GM12878 (cell line): ENCODE data around the gene ADD2. TPM values are rescaled to one million over a fixed set of nuclear protein-coding genes. Genes with fewer than 3 reads are reported as not detected.
A peak's percentile ranks its signal among the peaks of the same experiment; 100 is the strongest.

Experiments
- ATAC-seq: fragments of 200-7000 bp; cut with Tn5 transposase; 3 replicates; pipeline ENCODE4 v1.9.1; 2020; ENCODE audit warnings: mild to moderate bottlenecking, moderate library complexity
- BruUV-seq: library from RNA; stranded (reverse); fragments of 400-500 nt; replicated peaks from 2 replicates; lab custom pipeline; 2021; lab: Mats Ljungman, UMichigan
- CTCF ChIA-PET: fragments of 300-600 bp; sonication (Branson Sonifier 250); formaldehyde crosslinking; extraction: SDS; loops from one replicate; lab custom pipeline; 2021; ENCODE audit warnings: inconsistent platforms; lab: Yijun Ruan, JAX
- POLR2A ChIA-PET: fragments of 350-600 bp; formaldehyde crosslinking; extraction: SDS; loops from one replicate; lab custom pipeline; 2021; ENCODE audit warnings: inconsistent platforms; lab: Charles Lee
- RAD21 ChIA-PET: fragments of 300-600 bp; sonication (Branson Sonifier 250); formaldehyde crosslinking; loops from one replicate; lab custom pipeline; 2023; ENCODE audit warnings: antibody characterized with exemption; ENCODE audit not compliant: unreplicated experiment; lab: Charles Lee
- SMC1A ChIA-PET: fragments of 300-600 bp; sonication (Branson Sonifier 250); formaldehyde crosslinking; loops from one replicate; lab custom pipeline; 2023; ENCODE audit not compliant: unreplicated experiment, uncharacterized antibody; lab: Charles Lee
- DNase-seq: peaks from one replicate; pipeline ENCODE4 v3.0.0-alpha.2; 2011; ENCODE audit warnings: low read depth, low spot score
- FAIRE-seq: peaks from 3 replicates; lab custom pipeline; 2011; peaks lifted over from hg19 to GRCh38; lab: Jason Lieb, UNC
- H2AFZ ChIP-seq: 2 replicates; pipeline ENCODE4 v1.6.0; 2011; ENCODE audit warnings: low read depth, low read length, control low read depth; ENCODE audit not compliant: control insufficient read depth
- H3K27ac ChIP-seq: 2 replicates; pipeline ENCODE4 v1.5.1; 2011; ENCODE audit warnings: control low read depth; ENCODE audit not compliant: control insufficient read depth, insufficient read depth
- H3K27me3 ChIP-seq, 2 experiments: replicated peaks in 1 of 2; 2 replicates each; pipeline versions ENCODE4 v1.6.0 to v1.6.1; 2011; ENCODE audit warnings: low read length in 1 of 2; ENCODE audit not compliant: control insufficient read depth in 2 of 2, insufficient read depth in 2 of 2
- H3K36me3 ChIP-seq, 2 experiments: 2 replicates each; pipeline ENCODE4 v1.5.1; 2011; ENCODE audit warnings: low read length in 1 of 2; ENCODE audit not compliant: control insufficient read depth in 2 of 2, insufficient read depth in 2 of 2
- H3K4me1 ChIP-seq: 2 replicates; pipeline ENCODE4 v1.6.1; 2011; ENCODE audit warnings: mild to moderate bottlenecking, low read length, moderate library complexity, mixed read lengths; ENCODE audit not compliant: control insufficient read depth, insufficient read depth
- H3K4me2 ChIP-seq: 2 replicates; pipeline ENCODE4 v1.6.0; 2011; ENCODE audit warnings: control low read depth; ENCODE audit not compliant: control insufficient read depth, insufficient read depth
- H3K4me3 ChIP-seq: fragments of 200-600 bp; sonication (generic); 2 replicates; pipeline ENCODE4 v1.5.1; 2016
- H3K79me2 ChIP-seq: 2 replicates; pipeline ENCODE4 v1.6.0; 2011; ENCODE audit warnings: low read length; ENCODE audit not compliant: control insufficient read depth, insufficient read depth
- H3K9ac ChIP-seq: 2 replicates; pipeline ENCODE4 v1.8.0; 2011; ENCODE audit warnings: low read length, control low read depth, mixed read lengths; ENCODE audit not compliant: control insufficient read depth, insufficient read depth
- H3K9me3 ChIP-seq: replicated peaks from 3 replicates; pipeline ENCODE4 v1.5.1; 2011; ENCODE audit warnings: mild to moderate bottlenecking, low read length; ENCODE audit not compliant: control insufficient read depth, insufficient read depth
- H4K20me1 ChIP-seq: 2 replicates; pipeline ENCODE4 v1.6.0; 2011; ENCODE audit not compliant: control insufficient read depth, insufficient read depth
- CBX5 ChIP-seq: sonication (generic); IDR thresholded peaks from 2 replicates; pipeline ENCODE4 v1.6.1; 2016; ENCODE audit warnings: low read depth, moderate library complexity, mild to moderate bottlenecking, inconsistent platforms
- CREM ChIP-seq: IDR thresholded peaks from 2 replicates; pipeline ENCODE4 v1.6.1; 2014; ENCODE audit warnings: antibody characterized with exemption, low read depth
- RBBP5 ChIP-seq: fragments of 200-600 bp; sonication (generic); conservative IDR thresholded peaks from 2 replicates; pipeline ENCODE4 v1.6.1; 2016
- WGBS: methylation state at CpG from one replicate; pipeline ENCODE4 v1.1.6; 2016; ENCODE audit warnings: low lambda C conversion rate; ENCODE audit not compliant: insufficient replicate concordance, insufficient coverage; ENCODE audit errors: missing lambda C conversion rate; 5-methylcytosine and 5-hydroxymethylcytosine counted together
- in situ Hi-C: fragments of 300-500 bp; cut with MboI; formaldehyde crosslinking; loops from 9 replicates; pipeline ENCODE4 v1.14.3; 2018; ENCODE audit warnings: mixed read lengths
- intact Hi-C: fragments of 100-400 bp; cut with micrococcal nuclease; formaldehyde crosslinking; loops from one replicate; pipeline ENCODE4 v1.14.2; 2022; ENCODE audit not compliant: unreplicated experiment
- polyA plus RNA-seq, 11 experiments: library from polyadenylated mRNA; depleted of rRNA in 4 of 11; unstranded in 6 of 11; stranded (reverse) in 5 of 11; fragments of >200 nt; fragmentation: Nextera tagmentation in 4 of 11; fragmentation: Illumina TruSeq in 1 of 11; extraction: Ambion mirVana in 4 of 11; extraction: Trizol in 1 of 11; gene quantifications; 1 replicate in 1 of 11; 2 replicates in 10 of 11; pipeline versions ENCODE4 v1.2.1 to v1.2.3, GENCODE V29; 2011 to 2016; ENCODE audit warnings: inconsistent platforms in 2 of 11, missing spikeins in 2 of 11, low read depth in 1 of 11
- total RNA-seq, 4 experiments: library from RNA; depleted of rRNA in 3 of 4; stranded (reverse); fragments of >200 nt in 3 of 4; fragmentation: Illumina TruSeq in 1 of 4; extraction: Trizol in 1 of 4; gene quantifications; 2 replicates each; pipeline versions ENCODE4 v1.2.1 to v1.2.3, GENCODE V29; 2013 to 2021
- TF ChIP-seq, protein P1 (sequence below): IDR thresholded peaks from 2 replicates; pipeline ENCODE4 v1.6.1; 2011; ENCODE audit warnings: borderline replicate concordance, low read depth, mild to moderate bottlenecking, moderate library complexity, low read length; ENCODE audit not compliant: insufficient read depth, poor library complexity, severe bottlenecking

Gene ADD2
- total and polyA plus RNA-seq, 10 of the 15 experiments (the other 5 are each of a cell fraction or from before 2014, with no cell fraction given): 0.05 to 0.13 (median 0.08) TPM; not detected in 7

DNA sequence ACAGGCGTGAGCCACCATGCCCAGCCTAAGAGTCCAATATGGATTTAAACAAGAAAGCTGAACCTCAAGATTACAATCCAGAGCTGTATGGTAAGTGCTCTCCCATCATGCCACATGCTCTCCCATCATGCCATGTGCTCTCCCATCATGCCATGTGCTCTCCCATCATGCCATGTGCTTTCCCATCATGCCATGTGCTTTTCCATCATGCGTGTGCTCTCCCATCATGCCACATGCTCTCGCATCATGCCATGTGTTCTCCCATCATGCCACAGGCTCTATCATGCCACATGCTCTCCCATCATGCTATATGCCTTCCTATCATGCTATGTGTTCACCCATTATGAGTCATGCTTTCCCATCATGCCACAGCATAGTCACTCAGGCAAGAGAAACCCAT is 20.7 kb downstream of the ADD2 start:
- in situ Hi-C loops: no loop called here
- H3K27me3 ChIP-seq: no peaks in the 10 kb centered on the region; a peak in 1 of 4 replicates
- ChIA-PET RAD21 (no interaction called here), SMC1A (interaction anchor here (1.6 kb wide), 1 partner anchor 66 kb away, joined by 4 read pairs; no protein-coding TSS in a partner anchor), POLR2A (no interaction called here), CTCF (no interaction called here)
- H2AFZ ChIP-seq: no peak overlapping the region
- ATAC-seq: no peak
- intact Hi-C loops: no loop called here
- no peak for FAIRE-seq
- H3K27ac ChIP-seq: no peak overlapping the region
- H3K79me2 ChIP-seq: no peaks in the 10 kb centered on the region
- BruUV-seq: no TSS peak
- no peaks in the 10 kb centered on the region for H3K36me3 ChIP-seq
- no peaks in the 10 kb centered on the region for H4K20me1 ChIP-seq
- no peak for DNase-seq
- no peaks in the 10 kb centered on the region for H3K9me3 ChIP-seq
- H3K4me1 ChIP-seq: no peaks in the 10 kb centered on the region
- TF ChIP-seq RBBP5 (no peak), CBX5 (no peak), CREM (no peak)
- TF ChIP-seq, protein P1, sequence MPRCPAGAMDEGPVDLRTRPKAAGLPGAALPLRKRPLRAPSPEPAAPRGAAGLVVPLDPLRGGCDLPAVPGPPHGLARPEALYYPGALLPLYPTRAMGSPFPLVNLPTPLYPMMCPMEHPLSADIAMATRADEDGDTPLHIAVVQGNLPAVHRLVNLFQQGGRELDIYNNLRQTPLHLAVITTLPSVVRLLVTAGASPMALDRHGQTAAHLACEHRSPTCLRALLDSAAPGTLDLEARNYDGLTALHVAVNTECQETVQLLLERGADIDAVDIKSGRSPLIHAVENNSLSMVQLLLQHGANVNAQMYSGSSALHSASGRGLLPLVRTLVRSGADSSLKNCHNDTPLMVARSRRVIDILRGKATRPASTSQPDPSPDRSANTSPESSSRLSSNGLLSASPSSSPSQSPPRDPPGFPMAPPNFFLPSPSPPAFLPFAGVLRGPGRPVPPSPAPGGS: peak; percentile 39
- TF ChIP-seq, all 136 proteins: peak for 1
- H3K9ac ChIP-seq: no peak overlapping the region
- no peak overlapping the region for H3K4me3 ChIP-seq
- WGBS: 54% methylated on average over 3 of the region's 3 CpGs
- H3K4me2 ChIP-seq: no peak overlapping the region
